ENCODE measurements around the gene DTNBP1.

GRCh38 chr6:15506066-15506465, 156.8 kb downstream of the DTNBP1 start:
- TF ChIP-seq, protein P1, sequence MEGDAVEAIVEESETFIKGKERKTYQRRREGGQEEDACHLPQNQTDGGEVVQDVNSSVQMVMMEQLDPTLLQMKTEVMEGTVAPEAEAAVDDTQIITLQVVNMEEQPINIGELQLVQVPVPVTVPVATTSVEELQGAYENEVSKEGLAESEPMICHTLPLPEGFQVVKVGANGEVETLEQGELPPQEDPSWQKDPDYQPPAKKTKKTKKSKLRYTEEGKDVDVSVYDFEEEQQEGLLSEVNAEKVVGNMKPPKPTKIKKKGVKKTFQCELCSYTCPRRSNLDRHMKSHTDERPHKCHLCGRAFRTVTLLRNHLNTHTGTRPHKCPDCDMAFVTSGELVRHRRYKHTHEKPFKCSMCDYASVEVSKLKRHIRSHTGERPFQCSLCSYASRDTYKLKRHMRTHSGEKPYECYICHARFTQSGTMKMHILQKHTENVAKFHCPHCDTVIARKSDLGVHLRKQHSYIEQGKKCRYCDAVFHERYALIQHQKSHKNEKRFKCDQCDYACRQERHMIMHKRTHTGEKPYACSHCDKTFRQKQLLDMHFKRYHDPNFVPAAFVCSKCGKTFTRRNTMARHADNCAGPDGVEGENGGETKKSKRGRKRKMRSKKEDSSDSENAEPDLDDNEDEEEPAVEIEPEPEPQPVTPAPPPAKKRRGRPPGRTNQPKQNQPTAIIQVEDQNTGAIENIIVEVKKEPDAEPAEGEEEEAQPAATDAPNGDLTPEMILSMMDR (IDR thresholded peaks at IDR 0.05): no peak
- TF ChIP-seq POLR2AphosphoS5 (IDR thresholded peaks at IDR 0.05) (no peak), POLR2A (IDR thresholded peaks at IDR 0.05) (no peak)

Measured in breast epithelium (tissue), 3 donors.